KOPT-K1 (cell line): ENCODE results near the gene CYP19A1.

Experiments
- H3K27ac ChIP-seq: fragments of 200-600 bp; sonication (generic); 2 replicates; pipeline ENCODE4 v1.5.1; 2016; ENCODE audit warnings: antibody characterized with exemption, mild to moderate bottlenecking, low read depth, low read length; ENCODE audit not compliant: poor library complexity, severe bottlenecking
- H3K36me3 ChIP-seq: fragments of 200-600 bp; sonication (generic); 2 replicates; pipeline ENCODE4 v1.5.1; 2017; ENCODE audit warnings: antibody characterized with exemption, mild to moderate bottlenecking, low read length, moderate library complexity; ENCODE audit not compliant: insufficient read depth
- H3K9me3 ChIP-seq: fragments of 200-600 bp; sonication (generic); 2 replicates; pipeline ENCODE4 v1.5.1; 2017; ENCODE audit warnings: antibody characterized with exemption, low read length, mild to moderate bottlenecking; ENCODE audit not compliant: insufficient read depth, poor library complexity, severe bottlenecking

The CYP19A1 gene

DNA sequence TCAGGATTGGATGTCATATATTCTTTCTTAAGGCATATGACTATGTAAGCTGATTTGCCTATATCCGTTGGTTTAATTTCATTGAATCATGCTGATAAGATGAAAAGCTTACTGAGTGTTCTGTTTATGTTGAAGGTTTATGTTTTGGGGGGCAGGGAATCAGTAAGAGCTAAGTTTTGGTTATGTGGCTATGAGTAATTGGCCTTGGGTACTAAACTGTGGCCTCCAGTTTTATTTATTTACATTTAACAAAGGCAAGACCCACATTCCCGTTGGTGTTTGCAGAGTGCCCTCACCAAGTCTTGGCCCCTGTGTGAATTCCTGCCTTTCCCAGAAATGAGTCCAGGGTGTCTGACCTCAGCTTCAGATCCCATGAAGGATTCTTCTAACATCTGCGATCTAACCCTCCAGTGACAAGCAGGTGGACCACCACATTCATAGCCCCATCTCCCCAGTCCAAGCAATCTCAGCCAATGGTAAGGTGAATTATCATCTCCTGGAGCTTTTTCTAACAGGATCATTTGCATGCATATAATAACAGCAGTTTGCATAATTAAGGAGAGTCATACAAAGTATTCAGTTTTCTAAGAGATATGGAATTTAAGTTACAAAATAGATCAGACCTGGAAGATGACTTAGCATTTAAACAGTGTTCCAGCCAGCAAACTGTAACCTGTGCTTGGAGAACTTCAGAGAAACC, 30.5 kb upstream of the CYP19A1 start:
- no peak overlapping the region for H3K27ac ChIP-seq
- no peaks in the 10 kb centered on the region for H3K9me3 ChIP-seq
- H3K36me3 ChIP-seq, result no peaks in the 10 kb centered on the region

GRCh38 chr15:51368307-51368706, 29.9 kb upstream of the CYP19A1 start:
- H3K9me3 ChIP-seq, result no peaks in the 10 kb centered on the region
- H3K27ac ChIP-seq, result no peak overlapping the region

DNA sequence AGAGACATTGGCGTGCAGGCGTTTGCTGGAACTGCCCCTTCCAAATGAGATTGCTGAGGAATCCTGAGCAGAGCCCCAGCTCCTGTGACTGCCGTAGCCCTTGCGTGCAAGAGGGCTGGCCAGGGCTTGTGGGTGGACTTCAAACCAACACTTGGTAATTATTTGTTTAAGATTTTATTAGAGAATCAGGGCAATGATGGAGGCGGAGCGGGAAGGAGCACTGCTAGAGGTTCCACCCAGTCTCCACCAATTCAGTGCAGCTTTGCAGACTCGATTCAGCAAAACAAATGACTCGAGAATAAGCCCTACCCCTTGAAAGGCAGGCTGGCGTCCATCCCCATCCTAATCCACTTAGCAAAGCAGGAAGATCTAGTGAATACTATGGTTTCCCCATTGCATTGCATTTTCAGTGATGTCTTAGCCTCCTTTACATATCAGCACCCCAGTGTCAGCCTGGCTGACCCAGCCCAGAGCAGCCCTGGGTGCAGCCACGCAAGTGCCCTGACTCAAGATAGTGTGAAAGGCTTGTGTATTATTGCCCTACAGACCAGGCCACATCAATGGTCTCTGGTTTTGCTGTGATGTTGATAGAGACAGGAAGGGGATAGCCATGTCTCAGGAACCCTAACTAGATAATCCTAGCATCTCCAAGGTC, 29.1 kb upstream of the CYP19A1 start:
- Histone ChIP-seq H3K9me3 (no peaks in the 10 kb centered on the region), H3K36me3 (no peaks in the 10 kb centered on the region), H3K27ac (no peak overlapping the region)

More at GRCh38 chr15:51368307-51368706, 29.9 kb upstream of the CYP19A1 start:
- H3K36me3 ChIP-seq, result no peaks in the 10 kb centered on the region

DNA sequence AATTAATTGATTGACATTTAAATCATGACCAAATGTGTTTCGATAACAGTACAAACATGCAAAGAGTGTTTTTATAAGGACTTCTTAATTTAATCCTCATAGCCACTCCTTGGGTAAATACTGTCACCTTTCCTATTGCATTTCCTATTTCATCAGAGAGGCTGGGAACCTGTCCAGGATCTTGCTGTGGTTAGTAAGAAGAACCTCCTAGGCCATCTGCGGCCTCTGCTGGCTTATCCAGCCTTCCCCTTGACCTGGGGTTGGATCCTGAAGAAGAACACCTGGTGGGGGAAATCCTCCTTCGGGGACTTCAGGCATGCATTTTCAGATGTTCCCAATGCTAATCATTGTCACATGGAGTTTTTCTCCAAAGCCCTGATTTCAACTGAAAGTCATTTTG, 28.5 kb upstream of the CYP19A1 start:
- Histone ChIP-seq H3K27ac (no peak overlapping the region), H3K36me3 (no peaks in the 10 kb centered on the region), H3K9me3 (no peaks in the 10 kb centered on the region)

DNA sequence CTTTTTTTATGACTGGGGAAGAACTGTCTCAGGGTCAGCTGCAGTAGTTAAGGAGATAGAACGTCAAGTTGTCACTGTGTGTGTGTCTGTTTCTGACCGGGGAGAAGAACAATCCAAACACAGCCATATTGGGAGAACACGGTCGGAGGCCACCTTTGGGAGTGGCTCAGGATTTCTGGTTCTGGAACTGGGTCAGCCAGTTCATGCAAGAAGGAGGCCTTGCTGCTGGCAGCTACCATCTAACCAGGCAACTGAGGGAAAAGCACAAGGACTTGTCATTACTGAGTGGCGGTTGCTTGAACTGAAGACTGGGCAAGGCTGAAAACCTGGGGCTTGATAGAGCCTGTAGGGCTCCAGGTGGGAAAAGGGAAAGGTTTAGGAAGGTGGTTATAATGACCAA, 27.7 kb upstream of the CYP19A1 start:
- Histone ChIP-seq H3K36me3 (no peaks in the 10 kb centered on the region), H3K9me3 (no peaks in the 10 kb centered on the region), H3K27ac (no peak overlapping the region)

DNA sequence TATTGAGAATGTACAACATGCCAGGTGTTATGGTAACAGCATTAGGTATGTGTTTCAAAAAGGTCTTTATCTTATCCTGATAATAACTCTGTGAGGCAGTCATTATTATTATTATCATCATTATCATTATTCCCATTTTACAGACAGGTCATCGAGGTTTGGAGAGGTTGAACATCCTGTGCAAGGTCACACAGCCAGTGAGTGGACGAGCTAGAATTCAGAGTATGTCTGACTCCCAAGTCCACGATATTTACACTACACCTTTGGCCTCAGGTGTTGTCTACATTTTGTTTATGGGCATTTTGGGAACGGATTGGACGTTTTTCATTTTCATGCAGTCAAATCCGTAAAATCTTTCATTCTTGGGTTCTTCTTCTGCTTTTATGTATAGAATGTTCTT, 27.0 kb upstream of the CYP19A1 start:
- H3K9me3 ChIP-seq, result no peaks in the 10 kb centered on the region
- no peak overlapping the region for H3K27ac ChIP-seq
- no peaks in the 10 kb centered on the region for H3K36me3 ChIP-seq

- no peak overlapping the region for H3K27ac ChIP-seq
- H3K9me3 ChIP-seq, result no peaks in the 10 kb centered on the region
- no peaks in the 10 kb centered on the region for H3K36me3 ChIP-seq
These were observed 25.0 kb upstream of the CYP19A1 start for GRCh38 chr15:51363383-51363782.

DNA sequence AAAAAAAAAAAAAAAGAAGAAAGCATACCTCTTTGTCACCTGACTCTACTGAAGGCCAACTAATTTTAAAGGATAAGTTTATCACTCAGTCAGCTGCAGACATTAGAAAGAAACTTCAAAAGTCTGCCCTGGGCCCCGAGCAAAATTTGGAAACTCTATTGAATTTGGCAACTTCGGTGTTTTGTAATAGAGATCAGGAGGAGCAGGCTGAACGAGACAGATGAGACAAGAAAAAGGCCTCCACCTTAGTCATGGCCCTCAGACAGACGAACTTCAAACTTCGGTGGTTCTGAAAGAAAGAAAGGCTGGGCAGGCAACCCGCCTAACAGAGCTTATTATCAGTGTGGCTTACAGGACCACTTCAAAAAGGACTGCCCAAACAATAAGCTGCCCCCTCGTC, 21.6 kb upstream of the CYP19A1 start:
- Histone ChIP-seq H3K9me3 (no peaks in the 10 kb centered on the region), H3K27ac (no peak overlapping the region)

DNA sequence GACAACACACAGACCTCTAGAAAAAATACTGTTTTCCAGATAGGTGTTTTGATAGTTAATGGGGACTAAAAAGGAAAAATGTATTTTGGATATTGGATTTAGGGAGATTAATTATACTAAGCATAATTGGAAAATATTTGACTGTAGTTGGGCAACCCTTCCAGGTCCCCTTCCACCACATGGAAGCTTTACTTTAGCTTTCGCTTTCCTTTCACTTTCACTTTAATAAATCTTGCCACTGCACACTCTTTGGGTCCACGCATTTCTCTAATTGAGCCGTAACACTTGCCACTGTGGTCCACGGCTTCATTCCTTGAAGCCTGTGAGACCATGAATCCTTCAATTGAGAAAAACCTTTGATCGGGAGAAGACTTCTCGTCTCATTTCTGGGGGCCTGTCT, 18.6 kb upstream of the CYP19A1 start:
- H3K27ac ChIP-seq, result peak overlapping the region; percentile 20
- no peaks in the 10 kb centered on the region for H3K36me3 ChIP-seq
- no peaks in the 10 kb centered on the region for H3K9me3 ChIP-seq

More for the DNA sequence above, 21.6 kb upstream of the CYP19A1 start:
- H3K36me3 ChIP-seq, result no peaks in the 10 kb centered on the region

DNA sequence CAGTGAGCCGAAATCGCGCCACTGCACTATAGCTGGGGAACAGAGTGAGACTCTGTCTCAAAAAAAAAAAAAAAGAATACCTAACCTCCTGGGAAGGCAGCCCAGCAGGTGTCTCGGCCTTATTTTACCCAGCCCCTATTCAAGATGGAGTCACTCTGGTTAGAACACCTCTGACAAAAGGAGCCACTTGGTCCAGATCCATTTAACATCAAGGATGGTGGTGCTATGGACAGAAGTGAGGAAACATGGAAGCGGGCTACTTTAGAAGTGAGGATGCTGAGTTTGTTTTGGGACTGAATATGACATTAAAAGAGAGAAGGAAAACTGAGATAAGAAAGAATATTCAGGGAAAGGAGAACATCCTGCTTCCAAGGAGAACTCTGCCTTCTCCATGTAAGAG, 17.8 kb upstream of the CYP19A1 start:
- Histone ChIP-seq H3K36me3 (no peaks in the 10 kb centered on the region), H3K9me3 (no peaks in the 10 kb centered on the region)

DNA sequence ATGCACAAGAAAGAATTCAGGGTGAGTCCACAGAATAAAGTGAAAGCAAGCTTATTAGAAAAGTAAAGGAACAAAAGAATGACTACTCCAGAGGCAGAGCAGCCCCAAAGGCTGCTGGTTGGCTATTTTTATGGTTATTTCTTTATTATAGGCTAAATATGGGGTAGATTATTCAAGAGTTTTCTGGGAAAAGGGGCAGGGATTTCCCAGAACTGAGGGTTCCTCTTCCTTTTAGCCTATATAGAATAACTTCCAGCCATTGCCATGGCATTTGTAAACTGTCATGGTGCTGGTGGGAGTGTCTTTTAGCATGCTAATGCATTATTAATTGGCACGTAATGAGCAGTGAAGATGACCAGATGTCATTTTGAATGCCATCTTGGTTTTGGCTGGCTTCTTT, 16.7 kb upstream of the CYP19A1 start:
- Histone ChIP-seq H3K36me3 (no peaks in the 10 kb centered on the region), H3K9me3 (no peaks in the 10 kb centered on the region), H3K27ac (no peak overlapping the region)

More for the DNA sequence above, 17.8 kb upstream of the CYP19A1 start:
- no peak overlapping the region for H3K27ac ChIP-seq

DNA sequence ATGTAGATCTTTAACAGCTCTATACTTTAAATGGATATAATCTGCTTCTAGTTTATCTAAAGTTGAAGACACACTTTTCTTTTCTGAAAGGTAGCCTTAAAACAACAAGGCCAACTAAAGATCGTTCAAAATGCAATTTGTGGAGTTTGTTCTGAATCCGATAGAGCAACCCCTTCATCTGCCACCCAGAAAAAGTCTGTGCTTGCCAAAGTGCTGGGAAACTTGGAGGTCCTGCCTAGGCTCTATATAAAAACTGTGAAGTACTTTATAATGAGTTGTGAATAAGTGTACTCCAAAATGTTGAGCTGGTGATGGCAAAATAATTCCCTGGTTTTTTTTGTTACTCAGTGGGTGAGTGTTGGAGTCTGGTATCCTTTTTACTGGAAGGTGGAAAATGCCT, 15.6 kb upstream of the CYP19A1 start:
- H3K36me3 ChIP-seq, result no peaks in the 10 kb centered on the region
- H3K9me3 ChIP-seq, result no peaks in the 10 kb centered on the region
- no peak overlapping the region for H3K27ac ChIP-seq

DNA sequence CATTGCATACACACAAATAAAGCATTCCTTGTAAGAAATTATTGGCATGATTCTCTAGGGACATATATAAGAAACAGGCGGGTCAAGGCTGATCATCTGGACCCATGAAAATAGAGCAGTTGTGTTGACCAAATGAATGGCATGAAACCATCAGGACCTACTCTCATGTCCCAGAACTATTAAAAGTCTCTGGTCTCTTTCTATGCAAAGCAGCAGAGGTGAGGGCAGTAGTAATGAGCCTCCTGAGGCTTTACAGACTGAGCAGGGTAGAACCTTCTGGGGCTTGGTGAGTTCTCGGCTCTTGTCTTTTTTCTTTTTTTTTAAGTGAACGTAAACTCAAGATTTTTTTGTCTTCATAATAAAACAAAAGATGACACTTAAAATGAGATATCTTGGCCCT, 12.3 kb upstream of the CYP19A1 start:
- H3K9me3 ChIP-seq, result no peaks in the 10 kb centered on the region
- no peaks in the 10 kb centered on the region for H3K36me3 ChIP-seq
- no peak overlapping the region for H3K27ac ChIP-seq

GRCh38 chr15:51349156-51349844, 10.9 kb upstream of the CYP19A1 start:
- Histone ChIP-seq H3K36me3 (no peaks in the 10 kb centered on the region), H3K9me3 (no peaks in the 10 kb centered on the region), H3K27ac (no peak overlapping the region)

GRCh38 chr15:51348688-51349087, 10.3 kb upstream of the CYP19A1 start:
- H3K9me3 ChIP-seq, result no peaks in the 10 kb centered on the region
- H3K36me3 ChIP-seq, result no peaks in the 10 kb centered on the region
- H3K27ac ChIP-seq, result no peak overlapping the region
